ENCODE results near the gene DZIP1. TPM values are rescaled to one million over a fixed set of nuclear protein-coding genes. Genes with fewer than 3 reads are reported as not detected.

DZIP1 gene
- total RNA-seq, 1 donor from 2014 or later: 3.9 TPM

Other genes with a start within 250 kb of the DZIP1 start
- gene CLDN10, start 92.0 kb downstream of the DZIP1 start, total RNA-seq: not detected
- gene DNAJC3, start 32.4 kb upstream of the DZIP1 start, total RNA-seq: 26.2 TPM

Data from Right ventricle myocardium superior (tissue), 1 donor.